Endodermal cell (in vitro differentiated cells): Measurements from ENCODE around the gene ADAM22. TPM values are rescaled to one million over a fixed set of nuclear protein-coding genes. Genes with fewer than 3 reads are reported as not detected.

Source experiments
- DNase-seq: peaks from one replicate; pipeline ENCODE4 v3.0.0-alpha.2; 2017
- H3K27ac ChIP-seq: 2 replicates; pipeline ENCODE4 v1.5.1; 2013; ENCODE audit warnings: mild to moderate bottlenecking, low read depth, low read length, moderate library complexity
- H3K27me3 ChIP-seq: 2 replicates; pipeline ENCODE4 v1.6.1; 2013; ENCODE audit warnings: mild to moderate bottlenecking, low read length, moderate library complexity; ENCODE audit not compliant: insufficient read depth, control insufficient read depth, poor library complexity, severe bottlenecking
- H3K36me3 ChIP-seq: 2 replicates; pipeline ENCODE4 v1.7.0; 2013; ENCODE audit warnings: mild to moderate bottlenecking, low read length, moderate library complexity; ENCODE audit not compliant: control insufficient read depth, insufficient read depth
- H3K4me1 ChIP-seq: one replicate; pipeline ENCODE4 v1.7.0; 2013; ENCODE audit warnings: low read length; ENCODE audit not compliant: control insufficient read depth, insufficient read depth
- H3K4me3 ChIP-seq: 2 replicates; pipeline ENCODE4 v1.5.1; 2013; ENCODE audit warnings: mild to moderate bottlenecking, low read length, moderate library complexity
- H3K9ac ChIP-seq: 2 replicates; pipeline ENCODE4 v1.6.1; 2013; ENCODE audit warnings: mild to moderate bottlenecking, low read length, moderate library complexity; ENCODE audit not compliant: poor library complexity, severe bottlenecking; ENCODE audit errors: extremely low read depth
- H3K9me3 ChIP-seq: 2 replicates; pipeline ENCODE4 v1.6.1; 2013; ENCODE audit warnings: mild to moderate bottlenecking, low read length, moderate library complexity; ENCODE audit not compliant: control insufficient read depth
- H3K27ac Mint-ChIP-seq: 2 replicates; pipeline ENCODE4 v1.8.0; 2020; ENCODE audit warnings: mixed read lengths
- H3K27me3 Mint-ChIP-seq: 2 replicates; pipeline ENCODE4 v1.8.0; 2021; ENCODE audit warnings: mild to moderate bottlenecking, mixed read lengths; ENCODE audit not compliant: insufficient read depth
- H3K36me3 Mint-ChIP-seq: 2 replicates; pipeline ENCODE4 v1.8.0; 2020; ENCODE audit warnings: low read depth, mixed read lengths
- H3K4me1 Mint-ChIP-seq: 2 replicates; pipeline ENCODE4 v1.8.0; 2020; ENCODE audit warnings: mixed read lengths
- H3K4me3 Mint-ChIP-seq: 2 replicates; pipeline ENCODE4 v1.8.0; 2020; ENCODE audit warnings: mild to moderate bottlenecking, moderate library complexity, mixed read lengths
- H3K9me3 Mint-ChIP-seq: 2 replicates; pipeline ENCODE4 v1.8.0; 2020; ENCODE audit warnings: mild to moderate bottlenecking, mixed read lengths
- WGBS, 2 experiments: methylation state at CpG; one replicate each; pipeline versions ENCODE4 v1.1.5 to v1.1.7; 2013; ENCODE audit warnings: missing lambda C conversion rate in 2 of 2, mixed read lengths in 1 of 2; ENCODE audit not compliant: insufficient coverage in 1 of 2, insufficient read length in 1 of 2; 5-methylcytosine and 5-hydroxymethylcytosine counted together
- total RNA-seq, 2 donors: library from RNA; stranded (reverse); fragmentation: NEBNext Ultra II Directional in 1 of 2; extraction: Animal tissue kit (Norgen Biotek cat#: 25700) in 1 of 2; gene quantifications; 2 replicates in 1 of 2; 3 replicates in 1 of 2; pipeline ENCODE4 v1.2.1, GENCODE V29; 2021
- TF ChIP-seq, protein P1 (sequence below): fragments of 200-600 bp; sonication (generic); conservative IDR thresholded peaks from 2 replicates; pipeline ENCODE4 v1.5.0; 2021; ENCODE audit warnings: antibody characterized with exemption, mild to moderate bottlenecking

ADAM22 gene
- total RNA-seq, 2 donors from 2014 or later = 10.9 to 11.5 TPM

DNA sequence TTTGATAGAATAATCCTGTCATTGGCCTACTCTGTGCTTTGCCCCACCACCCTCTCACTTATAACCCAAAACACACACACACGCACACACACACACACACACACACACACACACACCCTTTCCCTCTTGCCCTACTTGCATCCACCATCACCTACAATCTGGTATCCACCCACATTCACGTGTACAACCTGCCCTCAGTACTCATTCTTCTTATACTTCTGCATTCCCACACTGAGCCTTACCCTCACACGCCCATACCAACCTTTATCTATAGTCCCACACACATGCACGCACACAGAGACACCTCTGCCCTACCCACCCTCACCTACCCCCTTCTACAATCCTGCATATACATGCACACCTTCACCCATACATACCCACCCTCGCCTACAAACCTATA is 296.6 kb downstream of the ADAM22 start:
- H3K27ac ChIP-seq = no peak overlapping the region
- no peak overlapping the region for H3K27ac Mint-ChIP-seq
- no peaks in the 10 kb centered on the region for H3K4me1 ChIP-seq
- no peaks in the 10 kb centered on the region for H3K27me3 ChIP-seq
- no peaks in the 10 kb centered on the region for H3K36me3 Mint-ChIP-seq
- H3K9ac ChIP-seq = no peak overlapping the region
- no peaks in the 10 kb centered on the region for H3K9me3 Mint-ChIP-seq
- no peaks in the 10 kb centered on the region for H3K27me3 Mint-ChIP-seq
- H3K36me3 ChIP-seq = no peaks in the 10 kb centered on the region
- TF ChIP-seq, protein P1, sequence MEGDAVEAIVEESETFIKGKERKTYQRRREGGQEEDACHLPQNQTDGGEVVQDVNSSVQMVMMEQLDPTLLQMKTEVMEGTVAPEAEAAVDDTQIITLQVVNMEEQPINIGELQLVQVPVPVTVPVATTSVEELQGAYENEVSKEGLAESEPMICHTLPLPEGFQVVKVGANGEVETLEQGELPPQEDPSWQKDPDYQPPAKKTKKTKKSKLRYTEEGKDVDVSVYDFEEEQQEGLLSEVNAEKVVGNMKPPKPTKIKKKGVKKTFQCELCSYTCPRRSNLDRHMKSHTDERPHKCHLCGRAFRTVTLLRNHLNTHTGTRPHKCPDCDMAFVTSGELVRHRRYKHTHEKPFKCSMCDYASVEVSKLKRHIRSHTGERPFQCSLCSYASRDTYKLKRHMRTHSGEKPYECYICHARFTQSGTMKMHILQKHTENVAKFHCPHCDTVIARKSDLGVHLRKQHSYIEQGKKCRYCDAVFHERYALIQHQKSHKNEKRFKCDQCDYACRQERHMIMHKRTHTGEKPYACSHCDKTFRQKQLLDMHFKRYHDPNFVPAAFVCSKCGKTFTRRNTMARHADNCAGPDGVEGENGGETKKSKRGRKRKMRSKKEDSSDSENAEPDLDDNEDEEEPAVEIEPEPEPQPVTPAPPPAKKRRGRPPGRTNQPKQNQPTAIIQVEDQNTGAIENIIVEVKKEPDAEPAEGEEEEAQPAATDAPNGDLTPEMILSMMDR = no peak
- H3K9me3 ChIP-seq = no peaks in the 10 kb centered on the region
- no peak overlapping the region for H3K4me3 Mint-ChIP-seq
- no peak overlapping the region for H3K4me3 ChIP-seq
- DNase-seq = no peak
- H3K4me1 Mint-ChIP-seq = no peaks in the 10 kb centered on the region
- 89 to 90% methylated on average over 4 to 5 of the region's 5 CpGs for WGBS, 2 experiments

DNA sequence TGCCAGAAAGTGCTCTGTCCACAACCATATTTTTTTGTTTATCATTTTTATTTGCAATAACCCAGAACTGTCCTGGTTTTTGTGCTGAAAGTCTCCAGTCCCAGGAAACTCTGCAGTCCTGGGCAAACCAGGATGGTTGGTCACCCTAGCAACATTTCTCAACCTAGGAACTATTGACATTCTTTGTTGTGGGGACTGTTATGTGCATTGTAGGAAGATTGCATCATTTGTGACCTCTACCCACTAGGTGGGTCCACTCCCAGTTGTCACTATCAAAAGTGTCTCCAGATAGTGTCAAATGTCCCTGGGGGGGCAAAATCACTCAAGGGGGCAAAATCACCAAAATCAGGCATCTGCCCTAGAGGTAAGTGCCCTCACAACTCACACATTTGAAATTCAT is 299.8 kb downstream of the ADAM22 start:
- Histone ChIP-seq H3K9me3 (no peaks in the 10 kb centered on the region), H3K9ac (no peak overlapping the region), H3K27ac (no peak overlapping the region), H3K36me3 (no peaks in the 10 kb centered on the region), H3K4me3 (no peak overlapping the region), H3K4me1 (no peaks in the 10 kb centered on the region), H3K27me3 (no peaks in the 10 kb centered on the region)
- Mint-ChIP-seq H3K27ac (no peak overlapping the region), H3K4me3 (no peak overlapping the region), H3K27me3 (no peaks in the 10 kb centered on the region), H3K36me3 (no peaks in the 10 kb centered on the region), H3K9me3 (no peaks in the 10 kb centered on the region), H3K4me1 (no peaks in the 10 kb centered on the region)
- TF ChIP-seq, protein P1 = no peak
- DNase-seq = no peak

GRCh38 chr7:88239852-88240251 is 305.8 kb downstream of the ADAM22 start:
- H3K4me1 Mint-ChIP-seq = peaks cover 4% of the 10 kb centered on the region
- no peak overlapping the region for H3K27ac ChIP-seq
- no peaks in the 10 kb centered on the region for H3K9me3 ChIP-seq
- no peaks in the 10 kb centered on the region for H3K36me3 ChIP-seq
- H3K27me3 Mint-ChIP-seq = no peaks in the 10 kb centered on the region
- TF ChIP-seq, protein P1 = no peak
- no peak overlapping the region for H3K4me3 Mint-ChIP-seq
- H3K9me3 Mint-ChIP-seq = no peaks in the 10 kb centered on the region
- no CpG with 5 or more reads among the region's 1 CpG for WGBS, 2 experiments
- H3K4me3 ChIP-seq = no peak overlapping the region
- no peaks in the 10 kb centered on the region for H3K4me1 ChIP-seq
- no peak for DNase-seq
- no peak overlapping the region for H3K9ac ChIP-seq
- H3K36me3 Mint-ChIP-seq = no peaks in the 10 kb centered on the region
- H3K27ac Mint-ChIP-seq = no peak overlapping the region
- H3K27me3 ChIP-seq = no peaks in the 10 kb centered on the region
